ENCODE data around the gene SNX3.

SNX3 gene

GRCh38 chr6:108203189-108204112, 57.4 kb downstream of the SNX3 start:
- DNase-seq (ENCODE audit: low read depth in 2 of 2), result no peak

GRCh38 chr6:108200631-108201030, 60.2 kb downstream of the SNX3 start:
- no peak for DNase-seq (ENCODE audit: low read depth in 2 of 2)

GRCh38 chr6:108200186-108200585, 60.7 kb downstream of the SNX3 start:
- no peak for DNase-seq (ENCODE audit: low read depth in 2 of 2)

DNA sequence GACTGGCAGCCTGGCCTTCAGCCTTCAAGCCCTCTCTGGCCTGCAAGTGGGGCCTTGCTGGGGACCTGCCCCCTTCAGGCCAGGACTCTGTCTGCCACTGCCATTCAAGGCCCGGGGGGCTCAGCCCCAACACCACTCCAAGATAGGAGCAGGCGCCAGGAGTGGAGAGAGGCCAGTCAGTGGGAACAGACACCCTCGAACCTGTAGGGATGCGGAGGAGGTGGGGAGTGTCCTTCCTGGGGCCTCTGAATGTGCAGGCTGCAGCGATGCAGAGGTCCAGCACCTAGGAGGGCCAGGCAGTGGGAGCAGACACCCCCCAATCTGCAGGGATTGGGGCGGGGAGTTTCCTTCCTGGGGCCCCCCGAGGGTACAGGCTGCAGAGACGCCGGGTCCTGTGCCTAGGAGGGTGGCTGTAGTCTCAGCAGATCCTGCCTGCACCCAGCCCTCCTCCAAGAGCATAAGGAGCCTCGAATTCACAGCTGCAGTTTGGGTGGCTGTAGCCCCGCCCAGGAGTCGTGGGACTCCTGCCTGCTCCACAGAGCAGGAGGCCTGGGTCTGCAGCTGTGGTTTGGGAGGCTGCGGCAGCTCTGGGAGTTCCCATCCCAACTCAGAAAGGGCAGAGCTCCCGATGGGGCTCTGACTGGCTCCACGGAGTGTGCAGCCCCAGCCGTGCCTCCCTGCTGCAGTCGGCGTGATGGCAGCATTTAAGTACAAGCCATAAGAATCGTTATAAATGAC, 61.9 kb downstream of the SNX3 start:
- DNase-seq (ENCODE audit: low read depth in 2 of 2), result no peak

DNA sequence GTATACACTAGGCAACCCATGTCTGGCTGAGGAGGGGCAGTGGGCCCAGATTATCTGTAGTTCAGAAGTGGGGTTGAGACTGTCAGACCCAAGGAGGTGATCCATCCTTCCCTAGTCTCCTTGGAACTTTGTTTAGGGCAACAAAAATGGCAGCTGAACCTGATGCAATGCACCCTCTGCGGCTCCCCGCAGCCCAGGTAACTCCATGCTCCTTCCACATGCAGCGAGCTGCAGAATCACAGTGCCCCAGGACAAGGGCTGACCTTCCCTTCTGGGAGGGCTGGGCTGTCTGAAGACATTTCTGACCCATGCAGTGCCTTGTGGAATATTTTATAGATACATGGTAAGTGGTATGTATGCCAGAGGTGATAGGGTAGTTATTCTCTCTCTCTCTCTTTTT, 65.6 kb downstream of the SNX3 start:
- no peak for DNase-seq (ENCODE audit: low read depth in 2 of 2)

- DNase-seq (ENCODE audit: low read depth in 2 of 2), result no peak
Measured at GRCh38 chr6:108194503-108194902, 66.3 kb downstream of the SNX3 start.

DNA sequence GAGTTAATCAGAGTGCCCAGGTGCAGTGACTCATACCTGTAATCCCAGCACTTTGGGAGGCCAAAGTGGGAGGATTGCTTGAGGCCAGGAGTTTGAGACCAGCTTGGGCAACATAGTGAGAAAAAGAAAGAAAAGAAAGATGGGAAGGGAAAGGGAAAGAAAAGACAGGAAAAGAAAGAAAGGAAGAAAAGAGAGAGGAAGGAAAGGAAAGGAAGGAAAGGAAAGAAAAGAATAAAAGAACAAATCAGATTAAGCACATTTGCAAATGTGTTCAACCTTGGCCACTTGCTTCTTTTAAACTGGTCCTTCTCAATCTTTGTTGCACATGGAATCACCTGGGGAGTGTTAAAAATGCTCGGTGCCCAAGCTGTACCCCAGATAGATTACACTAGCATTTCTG, 67.0 kb downstream of the SNX3 start:
- DNase-seq (ENCODE audit: low read depth in 2 of 2), result no peak

GRCh38 chr6:108193131-108193530, 67.7 kb downstream of the SNX3 start:
- DNase-seq (ENCODE audit: low read depth in 2 of 2), result no peak

DNA sequence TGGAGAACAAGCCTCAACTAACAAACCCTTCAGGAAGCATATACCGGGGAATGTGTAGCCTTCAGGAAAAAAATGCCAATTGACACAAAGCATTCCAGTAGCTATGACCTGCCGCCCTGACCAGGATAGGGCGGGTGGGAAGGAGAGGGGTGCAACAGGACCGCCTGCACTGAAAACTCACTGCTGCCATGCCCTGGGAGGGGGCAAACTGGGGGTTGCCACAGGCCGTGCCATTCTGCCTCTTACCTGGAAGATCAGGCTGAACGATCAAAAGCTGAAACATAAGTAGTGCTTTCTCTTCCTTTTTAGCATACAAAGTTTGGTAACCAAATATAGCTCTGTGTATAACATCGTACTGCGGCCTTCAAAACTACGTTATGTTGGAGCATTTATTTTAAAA, 73.3 kb downstream of the SNX3 start:
- no peak for DNase-seq (ENCODE audit: low read depth in 2 of 2)

- DNase-seq (ENCODE audit: low read depth in 2 of 2), result no peak
Measured at GRCh38 chr6:108186226-108186625, 74.6 kb downstream of the SNX3 start.

DNA sequence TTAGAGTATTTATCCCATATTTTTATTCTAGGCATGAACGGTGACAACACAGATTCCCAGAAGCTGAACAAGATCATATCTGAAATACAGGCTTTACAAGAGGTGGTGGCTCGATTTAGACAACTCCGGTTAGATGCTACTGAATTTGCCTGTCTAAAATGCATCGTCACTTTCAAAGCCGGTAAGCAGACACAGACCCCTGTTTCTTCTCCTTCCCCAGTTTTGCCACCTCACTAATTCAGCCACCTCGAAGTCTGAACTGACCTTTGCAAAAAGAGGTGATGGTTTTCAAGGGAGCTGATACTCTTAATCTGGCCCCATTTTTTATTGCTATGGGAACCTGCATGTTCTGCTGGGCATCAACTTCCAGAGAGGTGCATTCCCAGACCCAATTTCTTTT, 80.1 kb downstream of the SNX3 start:
- no peak for DNase-seq (ENCODE audit: low read depth in 2 of 2)

- no peak for DNase-seq (ENCODE audit: low read depth in 2 of 2)
Measured at GRCh38 chr6:108180266-108180665, 80.6 kb downstream of the SNX3 start.

- DNase-seq (ENCODE audit: low read depth in 2 of 2), result no peak
Measured at GRCh38 chr6:108179741-108180140, 81.1 kb downstream of the SNX3 start.

- DNase-seq (ENCODE audit: low read depth in 2 of 2), result no peak
Measured at GRCh38 chr6:108176281-108177089, 84.4 kb downstream of the SNX3 start.

DNA sequence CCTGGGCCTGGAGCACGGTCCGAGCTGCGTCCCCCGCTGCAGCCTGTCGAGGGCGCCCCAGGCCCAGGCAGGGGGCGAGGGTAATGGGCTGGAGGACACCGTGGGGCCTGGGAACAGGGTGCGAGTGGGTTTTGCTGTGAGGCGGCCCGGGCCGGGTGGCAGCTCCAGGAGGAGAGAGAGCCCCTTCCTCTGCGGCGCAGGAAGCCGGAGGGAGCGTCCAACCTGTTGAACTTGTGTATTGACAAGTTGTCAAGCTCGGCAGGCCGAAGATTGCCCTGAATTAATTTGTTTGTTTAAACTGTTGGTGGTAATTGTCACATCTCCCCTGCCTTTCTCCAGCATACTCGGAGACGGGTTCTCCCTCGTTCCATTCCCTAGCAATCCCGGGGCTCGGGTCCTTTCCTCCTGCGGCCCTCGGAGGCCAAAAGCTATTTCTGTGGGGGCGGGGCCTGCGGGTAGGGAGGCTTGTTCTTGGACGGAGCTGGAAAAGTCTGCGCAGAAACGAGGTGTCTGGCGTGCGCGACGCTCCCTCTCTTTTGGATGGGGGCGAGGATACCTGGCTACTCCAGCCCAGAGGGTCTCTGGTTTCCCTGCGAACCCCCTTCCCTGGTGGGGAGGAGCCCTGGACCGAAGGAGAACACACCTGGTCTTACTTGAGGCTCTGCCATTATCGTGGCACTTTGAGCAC, 85.1 kb downstream of the SNX3 start:
- DNase-seq (ENCODE audit: low read depth in 2 of 2), result no peak

- no peak for DNase-seq (ENCODE audit: low read depth in 2 of 2)
Measured at GRCh38 chr6:108175176-108175591, 85.7 kb downstream of the SNX3 start.

DNA sequence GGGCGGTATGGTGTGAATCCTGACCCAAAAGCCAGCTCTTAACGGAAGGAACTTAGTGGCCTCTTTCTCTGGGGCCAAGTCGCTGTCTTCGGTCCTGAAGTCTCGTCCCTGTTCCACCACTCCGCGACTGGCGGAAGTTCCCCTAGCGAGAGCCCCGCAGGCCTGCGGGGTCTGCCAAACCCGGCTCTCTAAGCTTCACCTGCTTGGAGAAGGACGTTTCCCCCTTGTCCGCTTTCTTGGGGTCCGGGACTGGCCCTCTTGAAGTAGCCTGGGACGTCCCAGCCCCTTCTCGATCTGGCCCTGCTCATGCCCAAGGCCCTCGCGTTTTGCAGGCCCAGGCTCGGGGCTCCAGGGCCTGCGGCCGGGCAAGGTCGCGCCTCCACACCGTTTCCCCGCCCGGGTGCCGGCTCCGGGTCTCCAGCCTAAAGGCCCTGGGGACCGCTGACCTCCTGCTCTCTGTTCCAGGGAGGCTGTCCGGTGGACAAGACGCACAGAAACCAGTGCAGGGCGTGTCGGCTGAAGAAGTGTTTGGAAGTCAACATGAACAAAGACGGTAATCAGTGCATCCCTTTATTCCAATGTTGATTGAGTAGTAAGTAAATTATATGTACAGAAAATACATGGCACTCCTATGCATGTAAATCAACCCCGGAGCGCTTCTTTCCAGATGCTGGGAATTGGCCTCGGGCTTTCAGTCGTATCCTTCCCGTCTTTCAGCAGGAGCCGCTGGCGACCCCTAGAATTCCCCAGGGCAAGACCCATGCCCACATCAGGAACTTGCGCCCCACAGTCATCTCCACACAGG, 86.3 kb downstream of the SNX3 start:
- no peak for DNase-seq (ENCODE audit: low read depth in 2 of 2)

- DNase-seq (ENCODE audit: low read depth in 2 of 2), result no peak
Measured at GRCh38 chr6:108171918-108172516, 88.8 kb downstream of the SNX3 start.

- DNase-seq (ENCODE audit: low read depth in 2 of 2), result no peak
Measured at GRCh38 chr6:108171291-108171917, 89.4 kb downstream of the SNX3 start.
